Glomerular endothelial cell (primary cell): ENCODE results near the gene UMODL1. TPM values are rescaled to one million over a fixed set of nuclear protein-coding genes. Genes with fewer than 3 reads are reported as not detected.

Experiments
- DNase-seq: peaks from one replicate; pipeline ENCODE4 v3.0.0-alpha.2; 2011; ENCODE audit warnings: low read depth, low spot score; ENCODE audit errors: extremely low read depth
- total RNA-seq: library from RNA; depleted of rRNA; stranded (reverse); fragments of >200 nt; gene quantifications from 2 replicates; pipeline ENCODE4 v1.2.3, GENCODE V29; 2015

The UMODL1 gene
- total RNA-seq, 1 donor from 2014 or later: not detected

DNA sequence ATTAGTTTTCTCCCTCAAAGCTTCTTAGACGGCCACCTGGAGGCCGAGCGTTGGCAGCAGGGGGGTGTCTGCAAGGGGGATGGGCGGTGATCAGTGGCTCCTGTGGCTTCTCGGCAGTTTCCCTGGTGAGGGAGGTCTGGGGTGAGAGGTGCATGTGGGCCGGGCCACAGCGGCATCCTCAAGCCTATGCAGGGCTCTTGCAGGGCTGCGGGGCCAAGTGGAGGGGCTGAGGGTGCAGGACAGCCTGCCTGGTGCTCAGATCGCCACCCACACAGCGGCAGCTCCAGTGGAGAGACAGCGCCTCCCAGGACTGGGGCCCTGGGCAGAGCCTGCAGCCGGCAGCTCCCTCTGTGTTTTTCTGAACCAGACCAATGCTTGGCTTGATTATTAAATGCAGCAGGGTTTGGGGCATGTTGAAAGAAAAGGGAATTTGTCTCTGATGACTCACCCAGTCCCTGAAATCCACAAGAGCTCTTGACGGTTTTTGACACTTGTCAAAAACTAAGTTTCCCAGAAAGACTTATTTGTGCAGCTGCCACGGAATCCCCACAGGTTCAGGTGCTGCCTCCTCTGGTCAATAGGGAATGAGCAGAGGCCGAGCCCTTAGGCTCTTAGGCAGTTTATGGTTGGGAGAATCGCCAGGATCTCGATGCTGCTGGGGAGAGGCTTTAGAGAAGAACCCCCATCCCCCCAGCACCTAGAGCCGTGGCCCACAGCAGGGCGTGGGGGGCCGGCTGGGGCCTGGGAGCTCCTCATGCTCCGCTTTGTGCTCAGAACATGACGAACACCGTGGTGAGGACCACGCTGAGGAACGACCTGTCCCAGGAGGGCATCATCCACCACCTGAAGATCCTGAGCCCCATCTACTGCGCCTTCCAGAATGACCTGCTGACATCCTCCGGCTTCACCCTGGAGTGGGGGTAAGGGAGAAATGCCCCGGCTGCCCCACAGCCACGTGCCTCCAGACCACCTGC lies 54.7 kb downstream of the UMODL1 start:
- DNase-seq: no peak

GRCh38 chr21:42127164-42128150 lies 56.3 kb downstream of the UMODL1 start:
- DNase-seq: no peak

DNA sequence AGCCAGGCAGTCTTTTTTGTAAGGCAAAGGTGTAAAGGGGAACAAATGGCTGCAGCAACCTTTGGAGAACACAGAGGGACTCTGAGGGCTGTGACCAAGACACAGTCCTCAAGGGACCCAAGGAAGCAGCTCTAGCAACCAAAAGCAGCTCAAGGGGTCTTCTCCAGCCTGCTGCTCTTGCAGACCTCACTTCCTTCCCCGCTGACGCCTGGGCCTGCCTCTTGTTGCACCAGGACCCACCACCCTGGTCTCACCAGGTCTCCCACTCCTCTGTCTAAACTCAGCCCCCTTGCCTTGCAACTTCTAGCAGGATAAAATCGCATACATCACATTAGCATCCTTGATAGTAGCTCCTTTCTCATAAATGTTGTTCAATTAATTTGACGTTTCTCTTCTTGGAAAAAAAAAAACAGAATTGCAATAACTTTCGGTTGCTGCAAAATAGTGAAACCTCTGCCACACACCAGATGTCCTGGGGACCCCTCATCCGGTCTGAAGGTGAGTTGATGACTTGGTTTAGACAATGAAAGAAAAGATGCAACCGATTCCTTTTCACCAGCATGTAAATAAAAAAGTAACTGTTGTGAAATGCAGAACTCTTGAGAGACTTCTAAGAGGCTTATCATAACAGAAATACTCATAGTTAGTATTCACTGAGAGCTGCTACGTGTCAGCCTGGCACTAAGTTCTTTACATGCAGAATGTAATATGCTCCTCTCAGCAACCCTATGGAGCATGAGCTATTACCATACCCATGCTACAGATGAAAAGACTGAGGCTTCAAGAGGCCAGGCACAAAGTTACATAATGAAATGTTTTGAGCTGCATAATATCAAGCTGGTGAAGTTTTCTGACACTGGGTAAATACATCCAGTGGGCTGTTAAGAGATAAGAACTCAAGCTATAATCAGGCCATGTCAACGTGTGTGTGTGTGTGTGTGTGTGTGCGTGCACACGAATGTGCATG lies 58.5 kb downstream of the UMODL1 start:
- DNase-seq: no peak

- DNase-seq: no peak
Measured at GRCh38 chr21:42130441-42130840, 59.3 kb downstream of the UMODL1 start.

DNA sequence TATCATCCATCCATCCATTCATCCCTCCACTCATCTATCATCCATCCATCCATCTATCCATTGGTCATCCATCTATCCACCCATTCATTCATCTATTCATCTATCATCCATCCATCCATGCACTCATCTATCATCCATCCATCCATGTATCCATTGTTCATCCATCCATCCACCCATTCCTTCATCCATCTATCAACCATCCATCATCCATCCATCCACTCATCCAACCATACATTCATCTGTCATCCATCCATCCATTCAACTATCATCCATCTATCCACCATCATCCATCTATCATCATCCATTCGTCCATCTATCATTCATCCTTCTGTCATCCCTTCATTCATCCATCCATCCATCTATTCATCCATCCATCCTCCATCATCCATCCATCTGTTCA lies 61.1 kb downstream of the UMODL1 start:
- DNase-seq: no peak

GRCh38 chr21:42133131-42133530 lies 62.0 kb downstream of the UMODL1 start:
- DNase-seq: no peak

DNA sequence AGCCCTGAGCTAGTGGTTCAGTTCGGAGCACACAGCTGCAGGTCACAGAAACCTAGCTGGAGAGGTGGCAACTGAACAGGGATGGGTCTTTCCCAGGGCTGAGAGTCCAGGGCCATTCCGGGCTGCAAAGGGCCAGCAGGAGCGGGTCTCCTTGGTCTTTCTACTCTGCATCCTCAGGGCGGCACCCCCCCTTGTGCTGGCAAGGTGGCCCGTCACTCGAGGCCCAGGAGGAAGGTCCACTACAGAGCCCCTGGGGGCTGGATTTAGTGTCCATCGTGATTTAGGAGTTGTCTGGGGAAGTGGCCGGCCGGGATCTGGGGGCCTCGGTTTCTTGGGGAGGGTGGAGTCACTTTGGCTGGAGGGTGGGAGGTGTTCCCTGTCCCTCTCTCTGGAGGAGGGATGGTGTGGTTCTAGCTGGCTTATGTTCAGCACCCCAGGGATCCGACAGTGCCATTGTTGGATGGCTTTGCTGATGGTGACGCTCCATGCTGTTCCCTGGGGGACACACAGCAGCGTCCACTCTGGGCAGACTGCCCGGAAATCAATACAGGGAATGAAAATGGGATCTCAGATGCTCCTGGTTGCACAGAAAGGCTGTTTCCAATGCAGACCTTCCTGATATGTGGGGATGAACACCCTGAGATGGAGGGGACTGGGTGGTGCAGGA lies 64.4 kb downstream of the UMODL1 start:
- DNase-seq: no peak

DNA sequence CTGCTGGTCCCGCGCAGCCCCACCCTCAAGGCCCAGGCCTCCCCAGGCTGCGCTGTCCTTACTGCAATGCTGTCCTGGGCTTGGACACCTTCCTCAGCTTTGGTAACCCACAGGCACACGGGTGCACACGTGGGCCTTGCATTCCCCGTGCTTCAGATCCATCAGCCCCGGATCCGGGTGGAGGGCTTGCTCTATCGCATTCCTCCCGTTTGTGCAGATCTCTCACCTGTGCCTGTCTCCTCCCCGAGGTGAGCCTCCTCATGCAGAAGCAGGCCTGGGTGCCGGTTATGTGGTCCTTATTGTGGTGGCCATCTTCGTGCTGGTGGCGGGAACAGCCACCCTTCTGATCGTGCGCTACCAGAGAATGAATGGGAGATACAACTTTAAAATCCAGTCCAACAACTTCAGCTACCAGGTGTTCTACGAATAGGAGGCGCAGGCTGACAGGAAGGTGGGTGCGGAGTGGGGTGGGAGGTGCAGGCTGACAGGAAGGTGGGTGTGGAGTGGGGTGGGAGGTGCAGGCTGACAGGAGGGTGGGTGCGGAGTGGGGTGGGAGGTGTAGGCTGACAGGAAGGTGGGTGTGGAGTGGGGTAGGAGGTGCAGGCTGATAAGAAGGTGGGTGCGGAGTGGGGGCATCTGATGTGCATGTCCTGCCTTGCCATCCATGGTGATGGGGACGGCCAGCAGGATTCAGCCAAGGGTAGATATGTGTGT lies 66.2 kb downstream of the UMODL1 start:
- DNase-seq: no peak

GRCh38 chr21:42140196-42140934 lies 69.2 kb downstream of the UMODL1 start:
- DNase-seq: no peak

GRCh38 chr21:42141643-42142042 lies 70.5 kb downstream of the UMODL1 start:
- DNase-seq: no peak

- DNase-seq: no peak
Measured at GRCh38 chr21:42142141-42142540, 71.0 kb downstream of the UMODL1 start.

- no peak for DNase-seq
Measured at GRCh38 chr21:42142627-42143026, 71.5 kb downstream of the UMODL1 start.

- DNase-seq: no peak
Measured at GRCh38 chr21:42143111-42143510, 72.0 kb downstream of the UMODL1 start.

DNA sequence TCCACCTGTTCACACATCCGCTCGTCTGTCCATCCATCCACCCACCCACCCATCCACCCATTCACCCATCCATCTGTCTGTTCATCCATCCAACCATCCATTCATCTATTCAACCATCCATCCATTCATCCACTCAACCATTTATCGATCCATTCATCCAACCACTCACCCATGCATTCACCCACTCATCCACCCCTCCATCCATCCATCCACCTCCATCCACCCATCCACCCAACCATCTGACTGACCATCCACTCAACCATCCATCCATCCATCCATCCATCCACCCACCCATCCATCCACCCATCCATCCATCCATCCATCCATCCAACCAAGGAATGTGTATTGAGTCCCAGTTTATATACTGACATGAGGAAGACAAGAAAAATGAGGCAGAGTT lies 73.1 kb downstream of the UMODL1 start:
- DNase-seq: no peak

GRCh38 chr21:42144679-42145568 lies 73.8 kb downstream of the UMODL1 start:
- DNase-seq: no peak

DNA sequence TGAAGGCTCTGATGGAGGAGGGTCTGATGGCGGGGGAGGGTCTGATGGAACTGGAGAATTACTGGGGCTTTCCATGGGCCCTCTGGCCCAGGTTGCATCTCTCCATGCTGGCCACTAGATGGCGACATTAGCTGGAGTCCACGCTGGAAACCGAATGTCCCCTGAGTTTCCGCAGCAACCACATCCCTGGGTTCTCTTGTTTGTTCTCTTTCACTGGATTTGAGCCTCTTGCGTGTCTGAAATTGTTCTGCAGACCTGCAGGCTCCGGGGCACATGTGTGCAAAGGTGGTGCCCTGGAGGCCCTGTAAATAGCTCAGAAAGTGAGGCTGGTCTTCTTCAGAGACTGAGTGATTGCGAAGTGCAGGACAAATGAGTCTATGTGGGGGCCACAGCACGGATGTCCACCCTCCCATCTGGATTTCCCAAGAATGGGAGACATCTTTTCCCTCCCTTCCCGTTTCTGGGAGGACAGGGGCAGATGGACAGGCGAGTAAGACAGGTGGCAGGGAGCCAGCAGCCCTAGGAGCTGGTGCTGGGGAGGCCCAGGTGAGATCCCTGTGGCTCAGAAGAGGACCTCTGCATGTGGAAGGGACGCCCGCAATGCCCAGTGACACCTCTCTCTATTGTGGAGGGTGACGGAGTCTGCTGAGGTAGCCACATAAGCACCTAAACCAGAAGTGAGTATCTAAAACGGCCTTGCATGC lies 74.6 kb downstream of the UMODL1 start:
- DNase-seq: peak; percentile 18
